Prostate gland (tissue), 2 donors: Measurements from ENCODE around the gene DPP10. TPM values are rescaled to one million over a fixed set of nuclear protein-coding genes. Genes with fewer than 3 reads are reported as not detected.

Experiments used
- DNase-seq: peaks from one replicate; pipeline ENCODE4 v3.0.0-alpha.2; 2019; ENCODE audit warnings: low spot score
- H3K27ac ChIP-seq, 2 donors: fragments of 200-600 bp; sonication (generic); 2 replicates each; pipeline ENCODE4 v1.5.1; 2017 to 2019
- H3K27me3 ChIP-seq: fragments of 200-600 bp; sonication (generic); replicated peaks from 2 replicates; pipeline ENCODE4 v1.5.1; 2019; ENCODE audit not compliant: insufficient read depth
- H3K36me3 ChIP-seq, 2 donors: fragments of 200-600 bp; sonication (generic); 1 replicate in 1 of 2; 2 replicates in 1 of 2; pipeline versions ENCODE4 v1.5.1 to v1.8.1; 2017 to 2019
- H3K4me1 ChIP-seq: fragments of 200-600 bp; sonication (generic); replicated peaks from 2 replicates; pipeline ENCODE4 v1.5.1; 2019
- H3K4me3 ChIP-seq, 2 donors: fragments of 200-600 bp; sonication (generic); 2 replicates each; pipeline ENCODE4 v1.5.1; 2017 to 2019
- H3K9me3 ChIP-seq: fragments of 200-600 bp; sonication (generic); 2 replicates; pipeline ENCODE4 v1.5.1; 2017
- POLR2A ChIP-seq: fragments of 450-650 bp; IDR thresholded peaks from one replicate; pipeline ENCODE4 v1.6.1; 2016; ENCODE audit warnings: antibody characterized with exemption, mild to moderate bottlenecking
- POLR2AphosphoS5 ChIP-seq: sonication (generic); formaldehyde crosslinking; IDR thresholded peaks from one replicate; pipeline ENCODE4 v1.6.1; 2017; ENCODE audit warnings: antibody characterized with exemption
- WGBS: methylation state at CpG from one replicate; pipeline ENCODE4 v1.1.5; 2018; 5-methylcytosine and 5-hydroxymethylcytosine counted together
- intact Hi-C: fragments of 100-400 bp; cut with DNase I; formaldehyde crosslinking; loops from one replicate; pipeline ENCODE4 v1.14.2; 2022
- total RNA-seq, 2 donors: library from RNA; depleted of rRNA; stranded (reverse); fragments of >200 nt; gene quantifications; one replicate each; pipeline ENCODE4 v1.1.0, GENCODE V29; 2016
- TF ChIP-seq, protein P1 (sequence below), 4 experiments: fragments of 200-600 bp in 2 of 4; fragments of 450-650 bp in 2 of 4; sonication (generic) in 2 of 4; IDR thresholded peaks; 1 replicate in 3 of 4; 2 replicates in 1 of 4; pipeline ENCODE4 v1.5.1; 2016 to 2019; ENCODE audit warnings: antibody characterized with exemption in 4 of 4, mild to moderate bottlenecking in 2 of 4, moderate library complexity in 2 of 4

The DPP10 gene
- total RNA-seq, 2 donors from 2014 or later: 5.1 TPM; not detected in 1

DNA sequence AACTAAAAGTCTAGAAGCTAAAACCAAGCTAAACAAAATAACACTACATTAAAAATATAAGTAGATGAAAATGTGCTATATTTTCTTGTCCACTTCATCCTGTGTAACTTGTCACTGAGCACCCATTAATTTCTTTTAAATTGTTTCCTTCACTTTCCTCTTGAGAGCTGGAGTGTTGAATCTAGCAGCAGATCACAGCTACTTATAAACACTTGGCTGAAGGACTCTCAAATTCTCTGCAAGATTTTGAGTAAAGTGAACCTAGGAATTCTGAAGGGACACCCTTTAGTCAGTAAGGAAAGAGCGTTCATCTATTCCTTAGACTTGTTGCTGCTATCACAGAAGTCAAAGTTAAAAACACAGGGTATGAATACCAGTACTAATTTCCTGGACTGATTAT is 1163.9 kb downstream of the DPP10 start:
- TF ChIP-seq, protein P1, sequence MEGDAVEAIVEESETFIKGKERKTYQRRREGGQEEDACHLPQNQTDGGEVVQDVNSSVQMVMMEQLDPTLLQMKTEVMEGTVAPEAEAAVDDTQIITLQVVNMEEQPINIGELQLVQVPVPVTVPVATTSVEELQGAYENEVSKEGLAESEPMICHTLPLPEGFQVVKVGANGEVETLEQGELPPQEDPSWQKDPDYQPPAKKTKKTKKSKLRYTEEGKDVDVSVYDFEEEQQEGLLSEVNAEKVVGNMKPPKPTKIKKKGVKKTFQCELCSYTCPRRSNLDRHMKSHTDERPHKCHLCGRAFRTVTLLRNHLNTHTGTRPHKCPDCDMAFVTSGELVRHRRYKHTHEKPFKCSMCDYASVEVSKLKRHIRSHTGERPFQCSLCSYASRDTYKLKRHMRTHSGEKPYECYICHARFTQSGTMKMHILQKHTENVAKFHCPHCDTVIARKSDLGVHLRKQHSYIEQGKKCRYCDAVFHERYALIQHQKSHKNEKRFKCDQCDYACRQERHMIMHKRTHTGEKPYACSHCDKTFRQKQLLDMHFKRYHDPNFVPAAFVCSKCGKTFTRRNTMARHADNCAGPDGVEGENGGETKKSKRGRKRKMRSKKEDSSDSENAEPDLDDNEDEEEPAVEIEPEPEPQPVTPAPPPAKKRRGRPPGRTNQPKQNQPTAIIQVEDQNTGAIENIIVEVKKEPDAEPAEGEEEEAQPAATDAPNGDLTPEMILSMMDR (IDR thresholded peaks at IDR 0.05): no peak
- TF ChIP-seq POLR2A (no peak), POLR2AphosphoS5 (no peak)
- Histone ChIP-seq H3K4me1 (no peaks in the 10 kb centered on the region), H3K27me3 (no peaks in the 10 kb centered on the region), H3K27ac (no peak overlapping the region), H3K4me3 (no peak overlapping the region), H3K9me3 (no peaks in the 10 kb centered on the region), H3K36me3 (no peaks in the 10 kb centered on the region)
- intact Hi-C loops: no loop called here
- 73% methylated on average over 1 of the region's 1 CpG for WGBS
- DNase-seq: no peak

DNA sequence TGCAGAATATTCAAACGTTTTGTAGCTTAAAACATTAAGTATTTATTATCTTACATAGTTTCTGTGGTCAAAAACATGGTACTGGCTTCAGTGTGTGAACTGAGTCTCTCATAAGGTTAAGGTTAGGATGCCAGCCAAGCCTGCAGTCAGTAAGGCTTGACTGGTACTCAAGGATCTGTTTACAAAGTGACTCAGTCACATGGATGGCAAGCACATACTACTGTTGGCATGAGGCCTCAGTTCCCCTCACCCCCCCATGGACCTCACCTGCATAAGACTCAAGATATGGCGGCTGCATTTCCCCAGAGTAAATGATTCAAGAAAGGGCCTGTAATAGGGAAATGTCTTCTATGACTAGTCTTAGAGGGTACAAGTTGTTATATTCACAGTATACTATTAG is 1167.5 kb downstream of the DPP10 start:
- no peak overlapping the region for H3K27ac ChIP-seq
- DNase-seq: no peak
- no peaks in the 10 kb centered on the region for H3K4me1 ChIP-seq
- no peaks in the 10 kb centered on the region for H3K27me3 ChIP-seq
- no peak overlapping the region for H3K4me3 ChIP-seq
- no peak for TF ChIP-seq POLR2AphosphoS5
- TF ChIP-seq POLR2A: no peak
- TF ChIP-seq, protein P1 (IDR thresholded peaks at IDR 0.05): no peak
- no peaks in the 10 kb centered on the region for H3K9me3 ChIP-seq
- 70% methylated on average over 2 of the region's 2 CpGs for WGBS
- no peaks in the 10 kb centered on the region for H3K36me3 ChIP-seq
- intact Hi-C loops: no loop called here

DNA sequence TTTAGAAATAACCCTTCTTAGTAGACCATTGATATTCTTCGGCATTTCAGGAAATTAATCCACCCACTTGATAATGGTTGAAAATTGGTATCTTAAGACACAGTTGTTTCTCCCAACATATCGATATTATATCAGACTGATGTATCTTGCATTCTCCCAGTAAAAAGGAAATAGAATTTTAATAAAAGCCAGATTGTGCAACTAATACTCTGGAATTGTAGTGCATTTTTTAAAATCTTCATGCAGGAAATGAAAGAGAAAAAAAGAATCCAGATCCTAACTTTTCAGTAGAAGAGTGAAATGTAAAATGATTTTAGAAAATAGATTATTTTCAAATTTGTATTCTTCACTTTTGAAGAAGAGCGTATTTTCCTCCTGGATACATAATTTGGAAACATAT is 1168.4 kb downstream of the DPP10 start:
- H3K4me3 ChIP-seq: no peak overlapping the region
- DNase-seq: no peak
- WGBS: 96% methylated on average over 3 of the region's 3 CpGs
- H3K27me3 ChIP-seq: no peaks in the 10 kb centered on the region
- TF ChIP-seq POLR2AphosphoS5 (no peak), POLR2A (no peak)
- TF ChIP-seq, protein P1 (IDR thresholded peaks at IDR 0.05): no peak
- H3K9me3 ChIP-seq: no peaks in the 10 kb centered on the region
- H3K27ac ChIP-seq: no peak overlapping the region
- no peaks in the 10 kb centered on the region for H3K36me3 ChIP-seq
- intact Hi-C loops: no loop called here
- H3K4me1 ChIP-seq: no peaks in the 10 kb centered on the region

DNA sequence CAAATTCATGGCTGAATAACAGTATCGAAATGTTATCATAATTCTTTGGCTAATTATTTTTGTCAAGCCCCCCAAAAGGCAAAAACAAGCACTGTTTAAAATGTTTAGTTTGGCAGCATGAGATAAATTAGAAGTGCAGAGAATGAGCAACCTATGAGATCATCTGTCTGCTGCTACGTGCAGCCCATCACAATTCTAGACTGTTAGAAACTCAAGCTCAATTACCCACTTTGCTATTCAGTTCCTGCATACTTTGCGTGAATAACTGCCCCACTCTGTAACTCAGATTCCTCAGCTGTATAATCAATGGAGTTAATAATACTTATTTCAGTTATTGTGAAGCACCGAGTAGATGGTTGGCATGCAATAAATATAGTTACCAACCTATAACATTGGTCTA is 1181.9 kb downstream of the DPP10 start:
- Histone ChIP-seq H3K36me3 (no peaks in the 10 kb centered on the region), H3K4me3 (no peak overlapping the region), H3K27me3 (no peaks in the 10 kb centered on the region), H3K4me1 (no peaks in the 10 kb centered on the region), H3K27ac (no peak overlapping the region), H3K9me3 (no peaks in the 10 kb centered on the region)
- TF ChIP-seq POLR2A (no peak), POLR2AphosphoS5 (no peak)
- TF ChIP-seq, protein P1 (IDR thresholded peaks at IDR 0.05): no peak
- 33% methylated on average over 4 of the region's 4 CpGs for WGBS
- no peak for DNase-seq
- intact Hi-C loops: no loop called here

DNA sequence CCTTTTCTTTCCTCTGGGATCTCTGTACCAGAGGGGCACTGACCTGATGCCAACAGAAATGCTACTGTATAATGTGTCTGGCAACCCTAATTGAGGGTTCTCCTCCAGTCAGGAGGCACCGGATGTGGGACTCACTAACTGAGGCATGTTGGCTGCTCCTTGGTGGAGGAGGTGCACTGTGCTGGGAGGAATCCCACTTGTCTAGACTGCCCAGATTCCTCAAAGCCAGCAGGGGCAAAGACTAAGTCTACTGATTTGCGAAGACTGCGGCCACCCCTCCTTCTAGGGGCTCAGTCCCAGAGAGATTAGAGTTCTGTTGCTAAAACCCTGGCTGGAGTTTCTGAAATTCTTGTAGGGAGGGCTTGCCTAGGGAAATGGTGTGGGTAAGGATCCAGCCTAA is 1192.1 kb downstream of the DPP10 start:
- intact Hi-C loops: no loop called here
- Histone ChIP-seq H3K9me3 (no peaks in the 10 kb centered on the region), H3K4me1 (no peaks in the 10 kb centered on the region), H3K27ac (no peak overlapping the region), H3K4me3 (no peak overlapping the region), H3K36me3 (no peaks in the 10 kb centered on the region), H3K27me3 (no peaks in the 10 kb centered on the region)
- no peak for DNase-seq
- 100% methylated on average over 3 of the region's 3 CpGs for WGBS
- TF ChIP-seq, protein P1 (IDR thresholded peaks at IDR 0.05): no peak
- TF ChIP-seq POLR2A (no peak), POLR2AphosphoS5 (no peak)
